NCI-H2107 treated with DMSO at 0.1 percent for 48 hours (cell line): Measurements from ENCODE around the gene NEK5.

Source experiments
- DNase-seq: peaks from one replicate; lab custom pipeline; 2025; ENCODE audit not compliant: unreplicated experiment; lab: John Stamatoyannopoulos, UW

NEK5 gene

GRCh38 chr13:51988988-51989618, 139.8 kb downstream of the NEK5 start:
- no peak for DNase-seq
